ENCODE measurements around the gene KSR2. TPM values are rescaled to one million over a fixed set of nuclear protein-coding genes. Genes with fewer than 3 reads are reported as not detected.

The KSR2 gene
- total RNA-seq, 1 experiment from 2014 or later: 0.02 TPM

DNA sequence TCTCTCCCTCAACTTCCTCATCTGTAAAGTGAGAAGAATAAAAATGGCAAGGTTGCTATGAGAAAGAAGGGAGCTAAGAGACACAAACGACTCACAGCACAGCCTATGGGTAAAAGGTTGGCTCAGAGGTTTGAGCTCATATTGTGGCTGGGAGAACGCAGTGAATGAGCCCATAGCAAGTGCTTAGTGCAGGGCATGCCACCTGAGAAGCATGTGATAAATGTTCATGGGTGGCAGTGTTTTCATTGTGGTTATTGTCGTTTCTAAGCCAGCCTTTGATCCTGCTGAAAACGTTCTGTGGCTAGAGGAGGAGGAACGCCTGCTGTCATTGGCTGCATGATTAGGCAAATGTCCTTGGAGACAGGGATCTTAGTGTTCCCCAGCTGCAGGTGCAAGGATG is 150.4 kb downstream of the KSR2 start:
- intact Hi-C loops (cut with micrococcal nuclease): no loop called here
- no TSS peak for BruUV-seq (replicated peaks)
- H3K36me3 Mint-ChIP-seq (ENCODE audit: insufficient read depth, unreplicated experiment): no peaks in the 10 kb centered on the region
- H3K27ac Mint-ChIP-seq (ENCODE audit: low read depth, unreplicated experiment): peak overlapping the region; percentile 37
- H3K27me3 Mint-ChIP-seq (ENCODE audit: insufficient read depth, unreplicated experiment): no peaks in the 10 kb centered on the region
- no peak for DNase-seq (ENCODE audit: unreplicated experiment)
- CTCF ChIA-PET: interaction anchor here (1.1 to 2.5 kb wide), 2 partner anchors 19 to 444 kb away, joined by 3 to 22 read pairs; no protein-coding TSS in a partner anchor
- H3K4me1 Mint-ChIP-seq (ENCODE audit: insufficient read depth, unreplicated experiment): peaks cover 18% of the 10 kb centered on the region
- H3K4me3 Mint-ChIP-seq (ENCODE audit: unreplicated experiment): no peak overlapping the region
- TF ChIP-seq, protein P1, sequence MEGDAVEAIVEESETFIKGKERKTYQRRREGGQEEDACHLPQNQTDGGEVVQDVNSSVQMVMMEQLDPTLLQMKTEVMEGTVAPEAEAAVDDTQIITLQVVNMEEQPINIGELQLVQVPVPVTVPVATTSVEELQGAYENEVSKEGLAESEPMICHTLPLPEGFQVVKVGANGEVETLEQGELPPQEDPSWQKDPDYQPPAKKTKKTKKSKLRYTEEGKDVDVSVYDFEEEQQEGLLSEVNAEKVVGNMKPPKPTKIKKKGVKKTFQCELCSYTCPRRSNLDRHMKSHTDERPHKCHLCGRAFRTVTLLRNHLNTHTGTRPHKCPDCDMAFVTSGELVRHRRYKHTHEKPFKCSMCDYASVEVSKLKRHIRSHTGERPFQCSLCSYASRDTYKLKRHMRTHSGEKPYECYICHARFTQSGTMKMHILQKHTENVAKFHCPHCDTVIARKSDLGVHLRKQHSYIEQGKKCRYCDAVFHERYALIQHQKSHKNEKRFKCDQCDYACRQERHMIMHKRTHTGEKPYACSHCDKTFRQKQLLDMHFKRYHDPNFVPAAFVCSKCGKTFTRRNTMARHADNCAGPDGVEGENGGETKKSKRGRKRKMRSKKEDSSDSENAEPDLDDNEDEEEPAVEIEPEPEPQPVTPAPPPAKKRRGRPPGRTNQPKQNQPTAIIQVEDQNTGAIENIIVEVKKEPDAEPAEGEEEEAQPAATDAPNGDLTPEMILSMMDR (IDR thresholded peaks at IDR 0.05; ENCODE audit: unreplicated experiment): no peak
- POLR2A ChIA-PET: interaction anchor here (1.2 to 1.4 kb wide), 2 partner anchors 9 to 53 kb away, joined by 3 read pairs; no protein-coding TSS in a partner anchor
- peaks cover 6% of the 10 kb centered on the region for H3K9me3 Mint-ChIP-seq (ENCODE audit: unreplicated experiment)

DNA sequence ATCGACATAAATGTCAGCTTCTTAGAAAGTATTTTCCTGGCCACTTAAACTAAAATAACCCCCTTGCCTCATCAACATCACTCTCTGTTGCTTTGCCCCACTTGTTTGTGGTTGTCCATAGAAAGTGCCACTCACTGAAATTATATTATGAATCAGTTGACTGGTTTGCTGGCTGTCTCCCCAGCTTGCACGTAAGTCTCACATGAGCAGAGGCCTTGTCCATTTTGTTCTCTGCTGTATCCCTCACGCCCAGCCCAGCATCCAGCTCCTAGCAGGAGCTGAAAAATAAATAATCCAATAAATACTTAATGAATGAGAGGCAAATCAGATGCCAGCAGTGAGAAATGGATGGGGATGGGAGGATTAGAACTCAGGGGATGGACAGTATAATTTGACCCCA is 159.3 kb downstream of the KSR2 start:
- ChIA-PET CTCF (interaction anchor here (0.6 to 2.8 kb wide), 5 partner anchors 15 to 1940 kb away, joined by 3 to 12 read pairs (median 3); no protein-coding TSS in a partner anchor), POLR2A (interaction anchor here (0.6 to 1.0 kb wide), 5 partner anchors 8 to 601 kb away, joined by 3 to 4 read pairs (median 3); no protein-coding TSS in a partner anchor)
- no TSS peak for BruUV-seq (replicated peaks)
- intact Hi-C loops (cut with micrococcal nuclease): no loop called here
- H3K27me3 Mint-ChIP-seq (ENCODE audit: insufficient read depth, unreplicated experiment): no peaks in the 10 kb centered on the region
- no peaks in the 10 kb centered on the region for H3K9me3 Mint-ChIP-seq (ENCODE audit: unreplicated experiment)
- no peak overlapping the region for H3K4me3 Mint-ChIP-seq (ENCODE audit: unreplicated experiment)
- TF ChIP-seq, protein P1 (IDR thresholded peaks at IDR 0.05; ENCODE audit: unreplicated experiment): no peak
- peaks cover 7% of the 10 kb centered on the region for H3K4me1 Mint-ChIP-seq (ENCODE audit: insufficient read depth, unreplicated experiment)
- no peak for DNase-seq (ENCODE audit: unreplicated experiment)
- H3K27ac Mint-ChIP-seq (ENCODE audit: low read depth, unreplicated experiment): no peak overlapping the region
- H3K36me3 Mint-ChIP-seq (ENCODE audit: insufficient read depth, unreplicated experiment): peaks cover 4% of the 10 kb centered on the region

DNA sequence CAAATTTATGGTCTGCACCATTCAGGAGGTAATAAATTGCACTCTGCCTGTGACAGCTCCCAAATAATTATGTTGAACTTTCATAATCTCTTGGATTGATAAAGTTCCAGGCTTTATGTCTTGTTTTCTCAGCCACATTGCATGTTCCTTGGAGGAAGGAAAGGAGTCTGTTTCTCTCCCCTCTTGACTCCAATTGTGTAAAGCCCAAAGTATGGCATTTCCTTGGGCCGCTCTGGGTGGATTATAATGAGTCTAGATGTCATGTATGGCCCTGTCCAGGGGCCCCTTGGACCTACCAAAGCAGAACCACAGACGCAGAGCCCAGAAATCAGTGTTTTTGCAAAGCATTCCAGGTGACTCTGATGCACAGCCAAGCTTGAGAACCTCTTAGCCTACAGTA is 160.8 kb downstream of the KSR2 start:
- intact Hi-C loops (cut with micrococcal nuclease): no loop called here
- ChIA-PET CTCF (interaction anchor here (2.8 kb wide), 1 partner anchor 30 kb away, joined by 12 read pairs; no protein-coding TSS in a partner anchor), POLR2A (no interaction called here)
- H3K36me3 Mint-ChIP-seq (ENCODE audit: insufficient read depth, unreplicated experiment): peaks cover 8% of the 10 kb centered on the region
- H3K4me3 Mint-ChIP-seq (ENCODE audit: unreplicated experiment): no peak overlapping the region
- peaks cover 11% of the 10 kb centered on the region for H3K4me1 Mint-ChIP-seq (ENCODE audit: insufficient read depth, unreplicated experiment)
- no TSS peak for BruUV-seq (replicated peaks)
- TF ChIP-seq, protein P1 (IDR thresholded peaks at IDR 0.05; ENCODE audit: unreplicated experiment): no peak
- H3K9me3 Mint-ChIP-seq (ENCODE audit: unreplicated experiment): no peaks in the 10 kb centered on the region
- no peak overlapping the region for H3K27ac Mint-ChIP-seq (ENCODE audit: low read depth, unreplicated experiment)
- DNase-seq (ENCODE audit: unreplicated experiment): no peak
- H3K27me3 Mint-ChIP-seq (ENCODE audit: insufficient read depth, unreplicated experiment): no peaks in the 10 kb centered on the region

DNA sequence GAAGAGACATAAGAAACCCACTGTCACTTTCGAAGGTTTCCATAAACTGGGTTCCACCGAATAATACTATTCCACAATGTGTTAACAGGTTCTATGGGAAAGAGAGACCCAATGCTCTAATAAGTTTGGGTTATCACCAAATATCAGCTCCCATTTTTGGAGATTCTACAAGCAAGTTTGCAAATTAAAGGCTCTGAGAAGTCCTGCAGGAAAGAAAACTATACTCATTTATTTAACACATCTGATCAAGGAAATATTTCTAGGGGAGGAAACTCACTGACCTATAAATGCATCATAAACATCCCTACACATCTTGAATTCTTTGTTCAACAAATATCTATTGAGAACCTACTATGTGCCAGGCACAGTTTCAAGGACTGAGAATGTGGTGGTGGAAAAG is 161.4 kb downstream of the KSR2 start:
- Mint-ChIP-seq H3K27ac (ENCODE audit: low read depth, unreplicated experiment) (no peak overlapping the region), H3K4me1 (ENCODE audit: insufficient read depth, unreplicated experiment) (peaks cover 14% of the 10 kb centered on the region), H3K36me3 (ENCODE audit: insufficient read depth, unreplicated experiment) (peaks cover 11% of the 10 kb centered on the region), H3K27me3 (ENCODE audit: insufficient read depth, unreplicated experiment) (no peaks in the 10 kb centered on the region), H3K9me3 (ENCODE audit: unreplicated experiment) (no peaks in the 10 kb centered on the region), H3K4me3 (ENCODE audit: unreplicated experiment) (no peak overlapping the region)
- intact Hi-C loops (cut with micrococcal nuclease): no loop called here
- BruUV-seq (replicated peaks): no TSS peak
- ChIA-PET POLR2A (no interaction called here), CTCF (interaction anchor here (0.6 to 2.8 kb wide), 3 partner anchors 30 to 48 kb away, joined by 3 to 12 read pairs (median 6); no protein-coding TSS in a partner anchor)
- no peak for DNase-seq (ENCODE audit: unreplicated experiment)
- TF ChIP-seq, protein P1 (IDR thresholded peaks at IDR 0.05; ENCODE audit: unreplicated experiment): no peak

All from MCF 10A (cell line).